DMS114 treated with DMSO at 0.1 percent for 48 hours (cell line): ENCODE results near the gene WDHD1.
"Not testable (repeated sequence)": the region's sequence is repeated elsewhere in the genome, so short reads cannot be mapped to it uniquely, and the experiment has no call there.

ENCODE experiments used
- DNase-seq: peaks from one replicate; lab custom pipeline; 2025; ENCODE audit not compliant: unreplicated experiment; lab: John Stamatoyannopoulos, UW

Gene WDHD1

DNA sequence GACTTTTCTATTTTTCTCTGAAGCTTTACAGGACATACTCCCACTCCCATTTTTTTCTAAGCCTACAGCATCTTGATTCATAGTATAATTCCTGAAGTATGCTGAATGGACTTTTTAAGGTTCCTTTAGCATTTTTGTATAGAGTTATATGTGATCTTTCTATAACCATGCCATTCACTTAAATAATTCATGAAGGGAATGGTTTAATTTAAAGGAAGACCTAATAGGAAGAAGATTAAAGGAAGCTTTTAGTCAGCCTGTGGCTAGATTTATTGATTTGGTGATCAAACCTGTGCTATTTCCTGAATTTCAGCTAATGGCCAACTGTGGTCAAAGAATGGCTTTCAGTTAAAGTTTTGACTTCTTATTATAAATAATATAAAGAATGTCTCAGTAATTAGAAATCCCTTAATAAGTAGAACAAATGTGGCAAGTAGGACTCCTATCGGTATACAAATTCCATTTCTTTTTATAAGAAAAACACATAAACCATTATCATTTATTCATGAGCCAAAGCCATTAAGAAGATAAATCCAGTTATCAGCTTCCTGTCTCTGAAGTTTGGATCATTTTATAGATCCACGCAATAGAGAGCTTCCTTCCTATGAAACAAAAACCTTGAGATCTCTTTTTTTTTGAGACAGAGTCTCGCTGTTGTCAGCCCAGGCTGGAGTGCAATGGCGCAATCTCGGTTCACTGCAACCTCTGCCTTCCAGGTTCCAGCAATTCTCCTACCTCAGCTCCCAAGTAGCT, 20.6 kb upstream of the WDHD1 start:
- DNase-seq: no peak

DNA sequence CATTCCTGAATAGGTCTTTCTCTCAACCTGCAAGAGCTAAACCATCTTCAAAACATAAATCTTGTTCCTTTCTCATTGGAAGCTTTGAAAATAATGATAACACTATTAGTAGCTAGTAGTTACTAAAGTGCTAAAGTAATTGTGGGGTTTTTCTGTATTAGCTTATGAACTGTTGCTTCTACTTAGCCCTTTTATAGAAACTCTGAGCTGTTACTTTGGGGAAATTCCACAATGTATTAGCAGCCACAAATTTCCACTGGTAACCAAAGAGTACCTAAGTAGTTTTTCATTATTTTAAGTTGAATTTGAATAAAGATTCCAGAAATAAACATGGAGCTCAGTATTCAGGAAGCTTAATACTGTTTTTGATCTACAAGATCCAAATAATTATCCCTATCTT, 18.2 kb upstream of the WDHD1 start:
- no peak for DNase-seq

DNA sequence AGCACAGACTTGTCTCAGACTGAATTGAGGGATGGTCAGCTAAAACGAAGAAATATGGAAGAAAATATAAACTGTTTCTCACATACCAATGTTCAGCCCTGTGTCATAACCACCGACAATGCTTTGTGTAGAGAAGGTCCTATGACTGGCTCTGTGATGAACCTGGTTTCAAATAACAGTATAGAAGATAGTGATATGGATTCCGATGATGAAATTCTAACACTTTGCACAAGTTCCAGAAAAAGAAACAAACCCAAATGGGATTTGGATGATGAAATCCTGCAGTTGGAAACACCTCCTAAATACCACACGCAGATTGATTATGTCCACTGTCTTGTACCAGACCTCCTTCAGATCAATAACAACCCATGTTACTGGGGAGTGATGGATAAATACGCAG, 16.6 kb upstream of the WDHD1 start:
- DNase-seq: no peak

DNA sequence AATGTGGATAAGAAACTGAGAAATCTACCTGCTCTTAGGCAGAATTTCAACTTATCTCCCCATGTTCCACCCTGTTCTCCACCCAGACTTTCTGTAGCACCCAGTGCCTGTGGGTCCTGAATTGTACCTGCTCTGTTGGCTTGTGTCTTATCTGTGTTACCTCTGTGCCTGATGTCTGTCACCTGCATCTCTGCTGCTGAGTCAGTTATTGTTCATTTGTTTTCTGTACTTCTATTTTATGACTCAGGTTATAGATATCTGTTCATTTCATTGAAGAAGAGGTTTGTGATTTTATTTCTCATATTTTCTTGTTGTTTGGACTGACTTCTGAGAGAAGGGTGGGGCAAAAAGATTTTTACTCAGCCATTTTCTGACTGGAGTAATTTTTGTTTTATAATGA, 11.8 kb upstream of the WDHD1 start:
- no peak for DNase-seq

DNA sequence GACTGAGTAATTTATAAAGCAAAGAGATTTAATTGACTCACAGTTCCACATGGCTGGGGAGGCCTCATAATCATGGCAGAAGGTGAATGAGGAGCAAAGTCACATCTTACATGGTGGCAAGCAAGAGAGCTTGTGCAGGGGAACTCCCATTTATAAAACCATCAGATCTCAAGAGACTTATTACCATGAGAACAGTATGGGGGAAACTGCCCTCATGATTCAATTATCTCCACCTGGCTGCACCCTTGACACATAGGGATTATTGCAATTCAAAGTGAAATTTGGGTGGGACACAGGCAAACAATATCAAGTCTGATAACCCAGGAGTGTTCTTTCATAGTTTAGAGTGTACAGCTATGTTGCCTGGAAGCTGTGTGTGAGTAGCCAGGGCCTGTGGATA, 11.1 kb upstream of the WDHD1 start:
- DNase-seq: not testable (repeated sequence)

DNA sequence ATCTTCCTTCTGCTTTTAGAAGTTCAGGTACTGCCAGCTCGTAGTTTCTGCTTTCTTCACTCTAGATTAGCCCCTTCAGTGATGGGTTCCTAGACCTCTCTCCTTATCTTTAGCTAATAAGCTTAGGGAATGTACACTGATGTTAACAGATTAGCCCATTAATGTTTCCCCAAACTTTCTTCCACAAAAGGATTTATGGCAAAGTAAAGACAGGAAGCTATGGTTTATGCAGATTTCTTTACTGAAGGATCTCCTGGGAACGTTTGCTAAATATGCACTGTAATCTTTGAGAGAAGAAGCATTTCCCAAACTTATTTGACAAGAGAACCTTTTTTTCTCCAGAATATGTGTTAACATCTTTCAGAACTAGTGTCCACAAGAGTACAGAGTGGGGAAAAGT, 4.3 kb upstream of the WDHD1 start:
- DNase-seq: no peak

DNA sequence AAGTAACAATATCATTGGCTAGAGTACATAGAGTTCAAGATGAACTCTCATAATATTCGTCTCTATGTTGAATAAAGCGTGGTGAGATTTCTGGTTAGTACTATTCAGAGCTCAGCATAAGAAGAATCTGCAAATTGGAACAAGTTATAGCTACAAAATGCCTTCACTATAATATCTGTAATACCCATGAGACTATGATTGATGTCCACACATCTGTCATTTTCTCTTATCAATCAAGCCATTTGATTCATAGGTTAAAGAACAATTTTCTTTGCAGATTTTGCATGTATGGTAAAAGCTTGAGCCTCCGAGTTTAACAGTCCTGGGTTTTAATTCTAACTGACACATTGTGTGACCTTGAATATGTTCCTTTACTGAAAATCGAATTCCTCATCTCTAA, 1.6 kb upstream of the WDHD1 start:
- DNase-seq: no peak

DNA sequence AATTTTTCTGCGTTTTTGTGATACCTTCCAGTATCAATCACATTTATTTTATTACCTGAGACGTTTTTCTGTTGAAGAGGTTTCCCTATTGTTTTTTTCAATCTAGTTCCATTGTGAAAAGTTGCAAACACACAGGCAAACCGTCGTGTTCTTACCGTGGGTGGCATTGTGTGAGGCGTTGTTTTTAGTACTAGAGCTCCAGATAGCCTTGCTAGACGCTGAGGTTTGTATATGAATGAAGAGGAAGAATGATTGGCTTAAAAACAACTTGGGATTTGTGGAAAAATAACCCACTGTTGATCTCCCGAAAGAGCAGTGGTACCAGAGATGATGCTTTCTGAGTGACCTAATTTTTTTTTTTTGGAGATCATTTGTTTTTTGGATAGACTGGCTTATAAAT, 1.2 kb upstream of the WDHD1 start:
- no peak for DNase-seq

DNA sequence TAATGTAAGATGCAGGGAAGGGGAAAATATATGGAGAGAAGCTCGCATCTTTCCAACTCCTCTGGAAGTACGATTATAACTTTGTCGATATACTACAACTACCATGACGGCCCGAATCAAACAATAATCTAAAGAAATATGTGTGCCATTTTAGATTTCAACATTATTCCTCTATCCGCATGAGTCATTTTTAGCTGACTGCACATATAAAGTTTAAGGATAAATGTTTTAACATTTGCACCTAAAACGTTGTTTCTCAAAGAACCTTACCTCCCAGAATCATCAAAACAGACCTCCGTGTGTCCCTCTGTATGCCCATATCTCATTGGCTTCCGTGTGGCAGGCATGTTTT, 482 bp downstream of the WDHD1 start:
- DNase-seq: no peak

DNA sequence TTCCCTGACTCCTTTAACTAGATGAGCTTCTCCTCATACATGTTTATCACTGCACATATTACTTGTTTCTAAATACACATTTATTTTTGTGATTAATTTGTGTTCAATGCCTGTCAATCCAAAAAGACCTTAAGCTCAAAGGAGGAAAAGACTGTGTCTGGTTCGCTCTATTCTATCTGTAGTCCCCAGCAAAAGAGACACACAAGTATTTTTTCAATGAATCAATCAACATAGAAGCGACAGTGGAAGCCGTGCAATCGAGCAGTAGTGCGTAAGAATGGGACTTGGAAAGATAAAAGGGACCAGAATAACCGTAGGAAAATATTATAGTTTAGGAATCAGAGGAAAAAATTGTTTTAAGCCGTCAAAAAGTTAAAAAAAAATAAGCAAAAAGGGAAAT, 951 bp downstream of the WDHD1 start:
- no peak for DNase-seq

DNA sequence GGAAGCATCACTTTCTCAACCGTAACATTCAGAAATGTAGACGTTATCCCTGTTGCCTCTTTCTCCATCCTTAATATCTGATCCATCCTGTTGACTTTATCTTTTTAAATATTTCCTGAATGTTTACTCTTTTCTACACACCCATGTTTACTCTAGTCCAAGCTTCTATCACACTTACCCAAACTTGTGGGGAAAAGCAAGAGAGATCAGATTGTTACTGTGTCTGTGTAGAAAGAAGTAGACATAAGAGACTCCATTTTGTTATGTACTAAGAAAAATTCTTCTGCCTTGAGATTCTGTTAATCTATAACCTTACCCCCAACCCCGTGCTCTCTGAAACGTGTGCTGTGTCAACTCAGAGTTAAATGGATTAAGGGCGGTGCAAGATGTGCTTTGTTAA, 2.5 kb downstream of the WDHD1 start:
- DNase-seq: not testable (repeated sequence)

DNA sequence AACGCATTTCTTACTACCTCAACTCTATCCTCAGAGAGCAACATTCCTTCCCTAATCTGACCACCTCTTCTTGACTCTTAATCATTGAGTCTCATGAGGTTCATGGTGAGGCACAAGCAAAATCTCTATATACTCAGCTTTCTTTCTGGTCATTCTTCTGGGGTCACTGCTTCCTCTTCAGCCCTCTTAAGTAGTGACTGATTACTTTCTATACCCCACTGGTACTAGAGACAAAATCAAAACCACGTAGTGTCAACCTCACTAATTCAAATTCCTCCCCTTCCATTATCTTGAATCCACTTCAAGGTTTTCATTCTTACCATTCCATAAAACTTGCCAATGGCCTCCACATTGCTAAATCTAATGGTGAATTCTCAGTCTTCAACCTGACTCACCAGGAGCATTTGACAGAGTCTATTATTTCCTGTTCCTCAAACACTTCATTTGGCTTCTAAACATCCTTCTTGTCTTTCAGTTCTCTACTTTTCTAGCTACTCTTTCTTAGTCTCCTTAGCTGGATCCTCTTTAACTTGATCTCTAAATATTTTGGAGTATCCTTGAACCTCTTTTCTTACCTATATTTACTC, 6.8 kb downstream of the WDHD1 start:
- DNase-seq: no peak

DNA sequence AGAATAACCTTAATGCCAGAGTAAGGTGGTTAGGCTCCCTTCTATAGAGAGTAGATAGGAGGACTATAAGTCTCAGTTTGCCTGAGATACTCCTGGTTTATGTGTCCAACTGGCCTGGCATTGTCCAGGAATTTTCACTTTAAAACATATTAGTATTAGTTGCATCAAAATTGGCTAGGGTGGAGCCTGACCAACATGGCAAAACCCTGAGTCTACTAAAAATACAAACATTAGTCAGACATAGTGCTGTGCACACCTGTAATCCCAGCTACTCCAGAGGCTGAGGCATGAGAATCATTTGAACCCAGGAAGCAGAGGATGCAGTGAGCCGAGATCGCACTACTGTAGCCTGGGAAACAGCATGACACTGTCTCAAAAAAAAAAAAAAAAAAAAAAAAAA, 11.9 kb downstream of the WDHD1 start:
- DNase-seq: no peak

DNA sequence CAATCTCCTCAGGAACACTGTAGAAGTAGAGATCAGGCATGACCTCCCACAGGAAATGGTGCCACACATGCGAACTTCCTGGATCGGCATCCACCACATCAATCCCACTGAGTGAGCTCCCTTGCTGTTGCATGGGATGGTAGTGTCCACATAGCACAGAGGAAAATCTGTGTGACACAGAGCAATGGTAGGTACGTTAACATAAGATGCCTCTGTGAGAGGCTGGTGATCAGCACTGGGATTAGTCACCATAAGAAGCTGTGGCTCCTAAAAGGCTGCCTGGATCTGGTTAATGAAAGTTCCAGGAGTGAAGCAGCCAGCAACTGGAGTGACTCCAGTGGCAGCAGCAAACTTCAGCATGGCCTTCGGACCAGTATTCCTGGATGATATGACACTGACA, 21.8 kb downstream of the WDHD1 start:
- DNase-seq: no peak

DNA sequence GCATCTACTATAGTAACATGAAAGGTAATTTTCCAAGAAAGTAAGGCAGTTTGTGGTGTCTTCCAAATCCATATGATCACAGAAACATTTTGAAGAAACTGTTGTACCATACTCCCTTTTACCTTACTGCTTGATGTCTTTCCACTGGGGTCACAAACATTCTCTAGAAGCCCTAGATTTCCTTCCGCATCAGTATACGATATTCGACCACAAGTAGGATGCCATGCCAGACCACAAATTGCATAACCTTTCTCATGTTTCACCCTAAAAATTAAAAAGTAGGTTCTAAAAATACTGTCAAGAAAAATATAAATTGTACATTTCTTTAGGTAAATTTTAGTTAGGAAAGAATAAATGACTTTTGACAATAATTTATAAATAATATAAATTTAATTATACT, 26.5 kb downstream of the WDHD1 start:
- no peak for DNase-seq

DNA sequence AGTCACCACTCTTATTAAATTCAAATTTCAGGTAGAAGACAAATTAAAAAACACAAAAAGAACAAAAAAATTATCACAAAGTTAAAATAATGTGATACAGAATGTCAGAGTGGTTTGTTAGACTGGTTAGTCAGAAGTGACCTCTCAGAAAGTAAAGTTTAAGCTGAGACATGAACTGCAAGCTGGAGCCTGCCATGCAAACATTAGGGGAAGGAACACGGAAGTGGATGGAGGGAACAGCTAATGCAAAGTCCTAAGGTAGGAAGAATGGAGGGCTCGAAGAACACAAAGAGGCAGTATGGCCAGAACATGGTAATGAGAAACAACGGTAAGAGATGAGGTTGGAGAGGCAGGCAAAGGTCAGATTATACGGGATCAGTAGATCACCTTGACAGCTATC, 41.7 kb downstream of the WDHD1 start:
- DNase-seq: no peak

DNA sequence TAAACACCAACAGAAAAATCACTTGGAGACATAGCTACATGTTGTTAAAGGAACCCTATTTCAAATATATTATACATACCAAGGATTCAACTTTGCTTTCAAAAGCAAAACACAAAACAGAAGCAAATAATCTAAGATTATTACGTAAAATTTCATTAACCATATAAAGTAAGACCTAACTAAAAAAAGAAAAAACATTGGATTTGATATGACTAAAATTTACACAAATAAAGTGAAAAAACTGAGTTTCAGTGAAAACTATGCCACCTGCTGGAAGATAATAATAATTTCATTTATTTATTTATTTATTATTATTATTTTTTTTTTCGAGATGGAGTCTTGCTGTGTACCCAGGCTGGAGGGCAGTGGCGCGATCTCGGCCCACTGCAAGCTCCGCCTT, 45.2 kb downstream of the WDHD1 start:
- no peak for DNase-seq

DNA sequence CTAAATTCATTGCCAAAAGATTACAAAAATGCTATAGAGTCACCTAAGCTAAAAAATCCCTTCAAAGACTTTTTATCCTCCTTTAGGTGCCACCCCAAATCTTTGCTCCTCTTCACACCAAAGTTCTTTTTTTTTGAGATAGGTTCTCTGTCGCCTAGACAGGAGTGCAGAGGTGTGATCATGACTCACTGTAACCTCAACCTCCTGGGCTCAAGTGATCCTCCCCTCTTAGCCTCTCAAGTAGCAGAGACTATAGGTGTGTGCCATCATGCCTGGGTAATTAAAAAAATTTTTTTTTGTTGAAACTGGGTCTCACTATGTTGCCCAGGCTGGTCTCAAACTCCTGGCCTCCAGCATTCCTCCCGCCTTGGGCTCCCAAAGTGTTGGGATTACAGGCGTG, 47.9 kb downstream of the WDHD1 start:
- DNase-seq: no peak

DNA sequence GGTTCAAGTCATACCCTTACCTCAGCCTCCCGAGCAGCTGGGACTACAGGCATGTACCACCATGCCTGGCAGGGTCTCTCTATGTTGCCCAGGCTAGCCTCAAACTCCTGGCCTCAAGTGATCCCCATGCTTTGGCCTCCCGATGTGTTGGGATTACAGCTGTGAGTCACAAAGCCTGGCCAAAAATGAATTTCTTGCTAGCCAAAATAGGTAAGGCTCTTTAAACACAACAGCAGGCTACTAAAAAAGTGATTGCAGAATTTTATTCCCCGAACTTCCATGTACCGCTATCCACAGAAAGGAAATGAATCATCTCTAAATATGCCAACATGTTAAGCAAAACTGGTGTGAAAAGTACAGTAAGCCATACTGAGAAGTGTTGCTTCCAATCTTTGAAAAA, 50.6 kb downstream of the WDHD1 start:
- no peak for DNase-seq

DNA sequence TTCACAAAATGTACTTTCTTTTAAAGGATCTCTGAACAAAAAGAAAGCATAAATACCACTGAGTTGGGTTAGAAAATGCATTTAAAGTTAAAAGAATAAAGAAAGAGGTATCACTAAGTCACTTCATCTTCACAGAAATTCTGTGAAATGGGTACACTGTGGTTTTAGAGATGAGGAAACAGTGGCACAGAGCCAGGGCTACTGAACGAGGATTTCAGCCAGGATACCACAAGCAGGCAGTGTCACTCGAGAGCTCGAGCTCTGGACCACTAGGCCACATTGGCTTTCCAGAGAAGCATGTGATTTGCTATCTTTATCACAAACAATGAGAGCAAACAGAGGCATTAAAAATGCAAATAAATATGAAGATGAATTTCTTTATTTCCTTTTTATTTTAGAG, 51.0 kb downstream of the WDHD1 start:
- DNase-seq: no peak

DNA sequence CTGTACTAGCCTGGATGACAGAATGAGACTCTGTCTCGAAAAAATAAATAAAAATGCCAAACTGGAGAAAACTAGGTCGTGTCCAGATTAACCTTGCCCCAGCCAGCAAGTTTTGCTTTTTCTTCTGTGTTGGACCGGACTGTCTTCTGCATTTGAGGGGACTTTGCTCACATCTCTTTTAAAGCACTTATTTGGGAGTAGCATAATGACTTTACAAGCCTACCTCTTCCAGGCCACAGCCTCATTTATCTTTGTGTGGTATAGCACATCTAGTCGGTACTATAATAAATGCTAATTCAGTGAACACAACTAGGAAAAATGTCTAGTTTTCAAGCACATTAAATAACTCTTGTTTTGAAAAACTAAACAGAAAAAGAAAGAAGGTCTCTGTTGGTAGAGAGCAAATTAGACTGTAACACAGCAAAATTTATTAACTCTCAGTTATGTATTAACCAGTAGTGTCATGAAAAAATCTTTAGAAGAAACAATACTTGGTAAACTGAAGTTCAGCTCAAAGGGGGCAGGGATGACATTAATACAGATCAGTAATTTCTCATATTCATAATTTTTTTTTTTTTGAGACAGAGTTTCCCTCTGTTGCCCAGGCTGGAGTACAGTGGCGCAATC, 52.0 kb downstream of the WDHD1 start:
- DNase-seq: no peak

DNA sequence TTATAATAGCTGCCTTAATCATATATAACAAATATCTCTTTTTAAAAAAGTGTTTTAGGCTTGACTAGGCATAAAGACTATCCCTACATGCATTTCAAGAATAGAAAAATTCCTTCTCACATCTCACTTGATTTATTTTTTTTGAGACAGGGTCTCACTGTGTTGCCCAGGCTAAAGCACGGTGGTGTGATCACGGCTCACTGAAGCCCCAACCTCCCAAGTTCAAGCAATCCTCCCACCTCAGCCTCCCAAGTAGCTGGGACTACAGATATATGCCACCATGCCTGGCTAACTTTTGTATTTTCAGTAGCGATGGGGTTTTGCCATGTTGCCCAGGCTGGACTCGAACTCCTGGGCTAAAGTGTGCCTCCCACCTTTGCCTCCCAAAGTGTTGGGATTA, 59.4 kb downstream of the WDHD1 start:
- DNase-seq: no peak

DNA sequence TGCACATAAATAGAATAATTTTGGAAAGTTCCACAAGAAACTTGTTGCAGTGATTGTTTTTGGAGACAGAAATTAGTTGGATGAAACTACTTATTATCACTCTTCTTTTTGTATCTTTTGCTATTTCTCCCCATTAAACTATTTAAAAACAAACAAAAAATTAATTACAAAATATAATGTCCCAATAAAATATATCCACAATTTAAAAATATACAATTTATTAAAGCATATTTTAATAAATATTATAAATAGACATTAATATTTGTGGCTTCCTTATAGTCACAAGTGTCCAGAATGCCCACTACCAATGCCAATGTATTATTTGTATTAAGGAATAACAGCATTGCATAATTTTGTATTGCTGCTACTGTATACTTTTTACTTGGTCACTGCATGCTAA, 71.8 kb downstream of the WDHD1 start:
- no peak for DNase-seq
